Fibroblast of the conjunctiva (primary cell): Measurements from ENCODE around the gene RRM2.
A peak's percentile ranks its signal among the peaks of the same experiment; 100 is the strongest.
"Not testable (repeated sequence)": the region's sequence is repeated elsewhere in the genome, so short reads cannot be mapped to it uniquely, and the experiment has no call there.

Experiments
- DNase-seq: peaks from one replicate; pipeline ENCODE4 v3.0.0-alpha.2; 2010; ENCODE audit warnings: low read depth

RRM2 gene

GRCh38 chr2:10091182-10091888, 31.2 kb upstream of the RRM2 start:
- DNase-seq, result no peak

GRCh38 chr2:10091889-10092244, 30.7 kb upstream of the RRM2 start:
- DNase-seq, result not testable (repeated sequence)

- DNase-seq, result no peak
Observed at GRCh38 chr2:10094271-10094814, 28.2 kb upstream of the RRM2 start.

GRCh38 chr2:10095175-10095574, 27.4 kb upstream of the RRM2 start:
- DNase-seq, result no peak

DNA sequence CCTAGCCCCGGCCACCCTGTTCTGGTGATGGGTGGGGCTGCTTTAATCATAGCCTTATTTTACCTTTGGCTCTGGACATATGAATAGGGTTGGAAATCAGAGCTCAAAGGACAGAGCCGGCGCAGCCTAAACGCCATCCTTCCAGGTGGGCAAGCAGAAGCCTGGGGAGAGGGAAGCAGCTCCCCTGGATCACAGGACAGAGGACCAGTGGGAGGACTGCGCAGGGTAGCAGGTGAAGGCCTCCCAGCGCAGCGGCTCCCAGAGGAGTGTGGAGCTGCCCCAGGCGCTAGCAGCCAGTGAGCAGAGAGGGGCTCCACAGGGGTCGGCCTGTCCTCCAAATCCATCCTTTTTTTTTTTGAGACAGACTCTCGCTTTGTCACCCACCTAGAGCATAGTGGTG, 25.9 kb upstream of the RRM2 start:
- DNase-seq, result no peak

GRCh38 chr2:10097352-10098148, 25.0 kb upstream of the RRM2 start:
- peak; percentile 27 for DNase-seq

GRCh38 chr2:10101491-10101890, 21.0 kb upstream of the RRM2 start:
- no peak for DNase-seq

- no peak for DNase-seq
Observed at GRCh38 chr2:10103179-10103578, 19.4 kb upstream of the RRM2 start.

- not testable (repeated sequence) for DNase-seq
Observed at GRCh38 chr2:10104906-10105305, 17.6 kb upstream of the RRM2 start.

DNA sequence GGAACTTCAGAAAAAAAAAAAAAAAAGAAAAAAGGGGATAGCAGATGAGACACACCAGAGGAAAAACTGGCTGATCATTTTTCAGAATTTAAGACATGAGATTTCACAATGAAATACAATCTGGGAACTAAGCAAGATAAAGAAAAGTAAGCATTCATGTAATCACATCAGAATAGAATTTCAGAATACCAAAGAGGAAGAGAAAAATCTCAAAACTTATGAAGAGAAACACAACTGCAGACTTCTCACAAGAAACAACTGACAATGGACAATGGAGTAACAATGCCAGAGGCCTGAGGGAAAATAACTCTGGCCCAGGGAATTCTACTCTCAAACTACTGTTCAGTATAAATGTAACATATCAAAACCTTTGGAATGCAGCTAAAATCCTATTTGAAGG, 13.2 kb upstream of the RRM2 start:
- no peak for DNase-seq

- DNase-seq, result no peak
Observed at GRCh38 chr2:10119027-10119325, 3.6 kb upstream of the RRM2 start.

DNA sequence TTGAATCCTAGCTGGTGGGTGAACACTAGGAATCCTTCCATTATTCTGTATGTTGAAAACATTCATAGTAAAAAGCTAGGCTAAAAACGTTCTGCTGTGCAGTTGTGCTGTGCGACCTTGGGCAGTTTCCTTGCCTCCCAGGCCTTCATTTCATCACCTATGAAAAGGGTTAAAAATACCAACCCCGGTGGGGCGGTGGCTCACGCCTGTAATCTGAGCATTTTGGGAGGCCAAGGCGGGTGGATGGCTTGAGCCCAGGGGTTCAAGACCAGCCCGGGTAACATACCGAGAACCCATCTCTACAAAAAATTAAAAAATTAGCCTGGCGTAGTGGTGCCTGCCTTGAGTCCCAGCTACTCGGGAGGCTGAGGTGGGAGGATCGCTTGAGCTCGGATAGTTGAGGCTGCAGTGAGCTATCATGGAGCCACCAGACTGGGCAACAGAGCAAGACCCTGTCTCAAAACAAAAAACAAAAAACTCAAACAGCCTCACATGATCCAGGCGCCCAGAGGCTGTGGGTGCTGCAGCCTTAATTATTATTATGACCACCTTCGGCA, 2.9 kb upstream of the RRM2 start:
- no peak for DNase-seq

GRCh38 chr2:10120158-10120876, 2.2 kb upstream of the RRM2 start:
- peak; percentile 71 for DNase-seq

- DNase-seq, result no peak
Observed at GRCh38 chr2:10120877-10121574, 1.5 kb upstream of the RRM2 start.

DNA sequence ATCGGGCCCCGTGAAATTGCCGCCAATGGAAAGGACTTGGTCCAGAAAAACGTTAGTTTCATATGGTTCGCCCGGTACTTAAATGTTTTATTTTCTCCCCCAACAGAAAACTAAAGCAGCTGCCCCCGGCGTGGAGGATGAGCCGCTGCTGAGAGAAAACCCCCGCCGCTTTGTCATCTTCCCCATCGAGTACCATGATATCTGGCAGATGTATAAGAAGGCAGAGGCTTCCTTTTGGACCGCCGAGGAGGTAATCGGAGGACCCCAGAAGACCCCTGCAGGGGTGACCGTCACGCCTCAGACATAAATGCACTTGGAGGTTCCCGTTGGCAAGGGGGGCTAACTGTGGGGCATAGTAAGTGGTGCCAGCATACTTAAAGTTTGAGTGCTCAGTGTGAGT, 742 bp downstream of the RRM2 start:
- DNase-seq, result no peak

GRCh38 chr2:10124538-10125045, 2.1 kb downstream of the RRM2 start:
- DNase-seq, result peak; percentile 75

DNA sequence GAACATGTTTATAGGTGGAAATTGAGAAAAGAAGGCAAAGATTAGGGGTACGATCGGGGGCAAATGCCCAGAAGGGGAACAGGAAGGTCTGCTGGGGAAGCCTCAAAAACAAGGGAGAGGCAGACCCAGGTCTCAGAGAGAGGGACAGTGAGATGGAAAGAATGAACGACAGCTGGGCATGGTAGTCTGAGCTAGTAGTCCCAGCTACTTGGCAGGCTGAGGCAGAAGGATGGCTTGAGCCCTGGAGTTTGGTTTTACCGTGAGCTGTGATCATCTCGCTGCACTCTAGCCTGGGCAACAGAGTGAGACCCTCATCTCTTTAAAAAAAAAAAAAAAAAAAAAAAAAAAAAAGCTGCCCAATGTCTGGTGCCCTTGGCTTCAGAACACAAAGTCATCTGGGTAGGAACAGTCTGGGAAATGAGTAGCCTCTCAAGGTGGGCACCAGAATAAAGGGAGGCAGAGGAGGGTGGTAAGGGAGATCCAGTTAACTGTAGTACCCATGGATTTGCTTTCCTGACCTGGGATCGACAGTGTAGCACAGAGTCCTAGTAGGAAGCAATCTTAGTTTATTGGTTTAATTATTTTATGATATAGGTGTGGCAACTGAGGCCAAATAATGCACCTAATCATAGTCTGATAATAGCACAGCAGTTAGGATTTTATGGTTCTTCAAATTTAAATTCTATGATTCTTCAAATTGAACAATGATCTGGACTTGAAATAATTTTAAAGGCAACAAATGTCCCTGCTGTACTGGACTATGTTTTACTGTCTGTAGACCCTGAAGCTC, 3.5 kb downstream of the RRM2 start:
- DNase-seq, result no peak

GRCh38 chr2:10126632-10127026, 4.1 kb downstream of the RRM2 start:
- DNase-seq, result no peak

DNA sequence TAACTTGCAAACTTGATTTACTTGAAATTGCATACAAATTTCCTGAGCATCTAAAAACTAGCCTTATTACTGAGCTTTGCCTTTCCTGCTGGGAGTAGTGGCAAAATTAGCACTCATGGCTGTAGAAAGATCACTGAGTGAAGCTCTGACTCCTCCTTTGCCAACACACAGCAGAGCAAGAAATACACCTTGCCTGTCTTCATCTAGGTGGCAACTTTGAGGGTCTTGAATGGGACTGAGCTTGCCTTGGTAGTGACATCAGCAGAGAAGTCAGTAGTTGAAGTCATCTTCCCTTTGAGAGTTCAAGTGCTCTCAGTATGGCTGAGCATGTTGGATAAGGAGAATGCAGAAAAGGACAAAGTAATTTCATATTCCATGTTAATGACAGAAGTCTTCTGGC, 5.9 kb downstream of the RRM2 start:
- DNase-seq, result no peak

- no peak for DNase-seq
Observed at GRCh38 chr2:10129490-10129889, 7.0 kb downstream of the RRM2 start.

GRCh38 chr2:10132043-10132575, 9.6 kb downstream of the RRM2 start:
- DNase-seq, result no peak
